ENCODE data around the gene MXRA8.

Gene MXRA8

GRCh38 chr1:1351511-1352427 is 6.6 kb downstream of the MXRA8 start:
- ChIA-PET POLR2A (interaction anchor here (3.0 to 3.3 kb wide), 2 partner anchors 19 to 23 kb away, joined by 17 to 28 read pairs; partner anchors contain the start of gene AURKAIP1), CTCF (no interaction called here)
- TF ChIP-seq NFRKB (IDR thresholded peaks at IDR 0.05) (no peak), FOXM1 (IDR thresholded peaks at IDR 0.05; ENCODE audit: borderline replicate concordance) (no peak)
- TF ChIP-seq, protein P1, sequence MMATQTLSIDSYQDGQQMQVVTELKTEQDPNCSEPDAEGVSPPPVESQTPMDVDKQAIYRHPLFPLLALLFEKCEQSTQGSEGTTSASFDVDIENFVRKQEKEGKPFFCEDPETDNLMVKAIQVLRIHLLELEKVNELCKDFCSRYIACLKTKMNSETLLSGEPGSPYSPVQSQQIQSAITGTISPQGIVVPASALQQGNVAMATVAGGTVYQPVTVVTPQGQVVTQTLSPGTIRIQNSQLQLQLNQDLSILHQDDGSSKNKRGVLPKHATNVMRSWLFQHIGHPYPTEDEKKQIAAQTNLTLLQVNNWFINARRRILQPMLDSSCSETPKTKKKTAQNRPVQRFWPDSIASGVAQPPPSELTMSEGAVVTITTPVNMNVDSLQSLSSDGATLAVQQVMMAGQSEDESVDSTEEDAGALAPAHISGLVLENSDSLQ (IDR thresholded peaks at IDR 0.05): no peak
- DNase-seq (ENCODE audit: extremely low spot score): no peak

DNA sequence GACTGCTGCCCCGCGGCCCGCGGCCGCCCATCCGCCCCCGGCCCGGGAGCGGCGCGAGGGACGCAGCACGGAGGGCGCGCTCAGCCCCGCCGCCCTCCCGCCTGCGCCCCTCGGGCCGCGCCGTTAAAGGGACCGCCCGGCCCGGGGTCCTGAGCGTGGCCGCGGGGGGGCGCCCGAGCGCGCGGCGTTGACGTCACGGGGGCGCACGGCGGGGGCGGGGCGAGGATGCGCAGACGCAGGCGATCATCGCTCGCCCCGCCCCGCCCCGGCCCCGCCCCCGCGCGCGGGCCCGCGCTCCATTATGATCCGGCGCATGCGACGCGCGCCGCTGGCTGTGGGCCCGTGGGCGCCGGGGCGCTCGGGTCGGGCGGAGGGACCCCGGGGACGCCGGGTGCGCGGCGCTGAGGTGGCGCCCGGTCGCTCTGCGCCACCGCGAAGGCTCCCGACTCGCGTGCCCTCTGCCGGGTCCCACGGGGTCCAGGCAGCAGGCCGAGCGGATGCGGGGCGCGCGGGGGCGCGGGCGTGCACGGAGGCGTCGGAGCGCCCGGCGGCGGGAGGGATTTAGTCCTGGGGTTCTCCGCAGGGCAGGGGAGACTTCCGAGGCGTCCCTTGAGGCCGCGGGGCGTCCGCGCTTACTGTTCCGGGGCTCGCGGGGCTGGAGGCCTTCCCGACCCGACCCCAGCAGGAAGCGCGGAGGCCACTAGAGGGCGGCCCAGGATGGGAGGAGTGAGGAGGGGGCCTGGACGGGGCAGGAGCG is 8.9 kb downstream of the MXRA8 start, which contains the start of gene DVL1:
Gene DVL1, minus strand, starts transcription at position 163 of the 757 bp plus-strand sequence. CDS start 353 bp downstream, outside the sequence.
- TF ChIP-seq ARNT (IDR thresholded peaks at IDR 0.05) (no peak), FOXA1 (IDR thresholded peaks at IDR 0.05) (no peak), FOXM1 (IDR thresholded peaks at IDR 0.05; ENCODE audit: borderline replicate concordance) (no peak), NFRKB (IDR thresholded peaks at IDR 0.05) (no peak), HDGF (IDR thresholded peaks at IDR 0.05; ENCODE audit: borderline replicate concordance) (no peak), SP1 (IDR thresholded peaks at IDR 0.05) (no peak), FOXK2 (IDR thresholded peaks at IDR 0.05) (no peak), SUZ12 (IDR thresholded peaks at IDR 0.05) (no peak), CTBP1 (IDR thresholded peaks at IDR 0.05; ENCODE audit: borderline replicate concordance) (no peak), ZNF384 (IDR thresholded peaks at IDR 0.05) (no peak), LEF1 (IDR thresholded peaks at IDR 0.05; ENCODE audit: borderline replicate concordance) (no peak), TARDBP (IDR thresholded peaks at IDR 0.05) (no peak), BHLHE40 (IDR thresholded peaks at IDR 0.05; ENCODE audit: borderline replicate concordance) (no peak), ELF4 (IDR thresholded peaks at IDR 0.05) (no peak), L3MBTL2 (conservative IDR thresholded peaks at IDR 0.05) (no peak)
- TF ChIP-seq, protein P1 (IDR thresholded peaks at IDR 0.05): no peak
- DNase-seq (ENCODE audit: extremely low spot score): peak; percentile 88
- ChIA-PET POLR2A (interaction anchor here (1.4 kb wide), 1 partner anchor 51 kb away, joined by 3 read pairs; no protein-coding TSS in a partner anchor), CTCF (no interaction called here)

DNA sequence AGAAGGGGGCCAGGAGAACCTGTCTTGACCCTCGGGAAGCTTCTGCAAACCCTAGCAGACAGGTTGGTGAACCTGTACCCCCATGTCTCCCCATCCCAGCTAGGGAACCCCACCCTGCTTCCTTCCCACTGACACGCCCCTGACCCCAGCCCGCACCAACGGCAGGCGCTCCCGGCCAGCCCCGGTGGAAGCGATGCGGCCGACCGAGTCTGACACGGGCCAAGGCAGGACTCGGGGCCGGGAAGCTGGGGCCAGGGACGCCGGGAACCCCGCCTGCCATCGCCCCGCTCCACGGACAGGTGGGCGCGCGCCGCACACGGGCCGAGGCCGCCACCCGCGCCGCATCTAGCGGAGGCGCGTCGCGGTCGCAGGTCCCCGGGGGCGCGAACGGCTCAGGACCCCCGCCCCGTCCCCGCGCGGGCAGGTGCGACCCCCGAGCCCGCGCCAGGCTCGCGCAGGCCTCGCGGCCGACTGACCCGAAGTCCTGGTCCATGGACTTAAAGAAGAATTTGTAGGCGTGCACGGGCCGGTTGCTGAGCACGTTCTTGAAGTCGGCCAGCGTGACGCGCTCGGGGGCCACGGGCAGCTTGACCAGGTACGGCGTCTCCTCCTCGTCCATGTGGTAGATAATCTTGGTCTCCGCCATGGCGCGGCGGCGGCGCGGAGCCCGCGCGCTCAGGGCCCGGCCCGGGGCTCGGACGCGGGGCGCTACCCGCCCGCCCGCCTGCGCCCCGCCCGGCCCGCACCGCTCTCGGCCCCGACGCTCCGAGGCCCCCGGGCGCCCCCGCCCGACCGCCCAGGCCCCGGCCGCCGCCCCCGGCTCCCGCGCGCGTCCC is 9.7 kb downstream of the MXRA8 start:
- no peak for DNase-seq (ENCODE audit: extremely low spot score)
- TF ChIP-seq HDGF (IDR thresholded peaks at IDR 0.05; ENCODE audit: borderline replicate concordance): no peak
- TF ChIP-seq, protein P1 (IDR thresholded peaks at IDR 0.05): no peak
- TF ChIP-seq NFRKB (IDR thresholded peaks at IDR 0.05): no peak
- TF ChIP-seq FOXA1 (IDR thresholded peaks at IDR 0.05): no peak
- TF ChIP-seq ARNT (IDR thresholded peaks at IDR 0.05): no peak
- no peak for TF ChIP-seq ZNF384 (IDR thresholded peaks at IDR 0.05)
- TF ChIP-seq L3MBTL2 (conservative IDR thresholded peaks at IDR 0.05): no peak
- no peak for TF ChIP-seq TARDBP (IDR thresholded peaks at IDR 0.05)
- TF ChIP-seq FOXM1 (IDR thresholded peaks at IDR 0.05; ENCODE audit: borderline replicate concordance): no peak
- TF ChIP-seq FOXK2 (IDR thresholded peaks at IDR 0.05): no peak
- no peak for TF ChIP-seq SUZ12 (IDR thresholded peaks at IDR 0.05)
- TF ChIP-seq CTBP1 (IDR thresholded peaks at IDR 0.05; ENCODE audit: borderline replicate concordance): no peak
- CTCF ChIA-PET: no interaction called here
- POLR2A ChIA-PET: interaction anchor here (0.8 to 1.4 kb wide), 7 partner anchors 11 to 52 kb away, joined by 3 to 5 read pairs (median 3); partner anchors contain the start of gene AURKAIP1

- no peak for TF ChIP-seq ZNF384 (IDR thresholded peaks at IDR 0.05)
- no peak for TF ChIP-seq NFRKB (IDR thresholded peaks at IDR 0.05)
- TF ChIP-seq SUZ12 (IDR thresholded peaks at IDR 0.05): no peak
- no peak for TF ChIP-seq ELF4 (IDR thresholded peaks at IDR 0.05)
- TF ChIP-seq TARDBP (IDR thresholded peaks at IDR 0.05): no peak
- TF ChIP-seq HDGF (IDR thresholded peaks at IDR 0.05; ENCODE audit: borderline replicate concordance): no peak
- no peak for TF ChIP-seq LEF1 (IDR thresholded peaks at IDR 0.05; ENCODE audit: borderline replicate concordance)
- TF ChIP-seq, protein P1 (IDR thresholded peaks at IDR 0.05): no peak
- TF ChIP-seq SP1 (IDR thresholded peaks at IDR 0.05): no peak
- TF ChIP-seq CTBP1 (IDR thresholded peaks at IDR 0.05; ENCODE audit: borderline replicate concordance): no peak
- no peak for TF ChIP-seq L3MBTL2 (conservative IDR thresholded peaks at IDR 0.05)
- no peak for TF ChIP-seq FOXA1 (IDR thresholded peaks at IDR 0.05)
- no peak for TF ChIP-seq BHLHE40 (IDR thresholded peaks at IDR 0.05; ENCODE audit: borderline replicate concordance)
- POLR2A ChIA-PET: interaction anchor here (0.8 to 1.4 kb wide), 9 partner anchors 10 to 53 kb away, joined by 3 to 5 read pairs (median 4); partner anchors contain the start of genes AURKAIP1 and CCNL2
- CTCF ChIA-PET: no interaction called here
- DNase-seq (ENCODE audit: extremely low spot score): peak; percentile 49
Measured at GRCh38 chr1:1347663-1348419, 10.5 kb downstream of the MXRA8 start.

Measured in HEK293T (cell line).